Measurements from ENCODE around the gene KIR3DL3.

DNA sequence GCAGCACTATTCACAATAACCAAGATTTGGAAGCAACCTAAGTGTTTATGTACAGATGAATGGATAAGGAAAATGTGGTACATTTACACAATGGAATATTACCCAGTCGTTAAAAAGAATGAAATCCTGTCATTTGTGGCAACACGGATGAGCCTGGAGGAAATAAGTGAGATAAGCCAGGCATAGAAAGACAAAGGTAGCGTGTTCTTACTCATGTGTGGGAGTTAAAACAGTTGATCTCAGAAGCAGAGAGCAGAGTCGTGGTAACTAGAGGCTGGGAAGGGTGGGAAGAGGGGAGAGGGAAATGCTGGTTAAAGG is 32.0 kb upstream of the KIR3DL3 start:
- TF ChIP-seq, protein P1, sequence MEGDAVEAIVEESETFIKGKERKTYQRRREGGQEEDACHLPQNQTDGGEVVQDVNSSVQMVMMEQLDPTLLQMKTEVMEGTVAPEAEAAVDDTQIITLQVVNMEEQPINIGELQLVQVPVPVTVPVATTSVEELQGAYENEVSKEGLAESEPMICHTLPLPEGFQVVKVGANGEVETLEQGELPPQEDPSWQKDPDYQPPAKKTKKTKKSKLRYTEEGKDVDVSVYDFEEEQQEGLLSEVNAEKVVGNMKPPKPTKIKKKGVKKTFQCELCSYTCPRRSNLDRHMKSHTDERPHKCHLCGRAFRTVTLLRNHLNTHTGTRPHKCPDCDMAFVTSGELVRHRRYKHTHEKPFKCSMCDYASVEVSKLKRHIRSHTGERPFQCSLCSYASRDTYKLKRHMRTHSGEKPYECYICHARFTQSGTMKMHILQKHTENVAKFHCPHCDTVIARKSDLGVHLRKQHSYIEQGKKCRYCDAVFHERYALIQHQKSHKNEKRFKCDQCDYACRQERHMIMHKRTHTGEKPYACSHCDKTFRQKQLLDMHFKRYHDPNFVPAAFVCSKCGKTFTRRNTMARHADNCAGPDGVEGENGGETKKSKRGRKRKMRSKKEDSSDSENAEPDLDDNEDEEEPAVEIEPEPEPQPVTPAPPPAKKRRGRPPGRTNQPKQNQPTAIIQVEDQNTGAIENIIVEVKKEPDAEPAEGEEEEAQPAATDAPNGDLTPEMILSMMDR (IDR thresholded peaks at IDR 0.05): no peak
- no peak for TF ChIP-seq POLR2A (IDR thresholded peaks at IDR 0.05)
